Cortex of kidney (tissue), 1 donor: Measurements from ENCODE around the gene ERBB4.
"Not testable (repeated sequence)": the region's sequence is repeated elsewhere in the genome, so short reads cannot be mapped to it uniquely, and the experiment has no call there.

ENCODE experiments used
- DNase-seq: peaks from one replicate; lab custom pipeline; 2025; lab: John Stamatoyannopoulos, UW

The ERBB4 gene

GRCh38 chr2:212076456-212076855 lies 462.1 kb downstream of the ERBB4 start:
- DNase-seq, result no peak

GRCh38 chr2:212073360-212073759 lies 465.2 kb downstream of the ERBB4 start:
- DNase-seq, result no peak

- no peak for DNase-seq
Observed at GRCh38 chr2:212066546-212066945, 472.1 kb downstream of the ERBB4 start.

GRCh38 chr2:212064318-212064717 lies 474.3 kb downstream of the ERBB4 start:
- no peak for DNase-seq

- no peak for DNase-seq
Observed at GRCh38 chr2:212052412-212053159, 486.0 kb downstream of the ERBB4 start.

- no peak for DNase-seq
Observed at GRCh38 chr2:212050871-212051270, 487.7 kb downstream of the ERBB4 start.

- DNase-seq, result no peak
Observed at GRCh38 chr2:212042562-212042961, 496.0 kb downstream of the ERBB4 start.

- no peak for DNase-seq
Observed at GRCh38 chr2:212037062-212037461, 501.5 kb downstream of the ERBB4 start.

- DNase-seq, result no peak
Observed at GRCh38 chr2:212034841-212035585, 503.6 kb downstream of the ERBB4 start.

- no peak for DNase-seq
Observed at GRCh38 chr2:212033888-212034287, 504.7 kb downstream of the ERBB4 start.

GRCh38 chr2:212032536-212033219 lies 505.9 kb downstream of the ERBB4 start:
- no peak for DNase-seq

- no peak for DNase-seq
Observed at GRCh38 chr2:212032032-212032431, 506.6 kb downstream of the ERBB4 start.

- no peak for DNase-seq
Observed at GRCh38 chr2:212030709-212031108, 507.9 kb downstream of the ERBB4 start.

- no peak for DNase-seq
Observed at GRCh38 chr2:212028798-212029394, 509.7 kb downstream of the ERBB4 start.

GRCh38 chr2:212027681-212028628 lies 510.6 kb downstream of the ERBB4 start:
- DNase-seq, result no peak

- DNase-seq, result no peak
Observed at GRCh38 chr2:212024040-212024439, 514.6 kb downstream of the ERBB4 start.

- DNase-seq, result no peak
Observed at GRCh38 chr2:212022966-212023365, 515.6 kb downstream of the ERBB4 start.

GRCh38 chr2:212021947-212022346 lies 516.7 kb downstream of the ERBB4 start:
- no peak for DNase-seq

- no peak for DNase-seq
Observed at GRCh38 chr2:212015588-212015987, 523.0 kb downstream of the ERBB4 start.

GRCh38 chr2:212013626-212014025 lies 525.0 kb downstream of the ERBB4 start:
- DNase-seq, result no peak

GRCh38 chr2:212010305-212010704 lies 528.3 kb downstream of the ERBB4 start:
- DNase-seq, result not testable (repeated sequence)
